GM19023 (cell line): Measurements from ENCODE around the gene RELA.

Experiments used
- ATAC-seq: cut with Tn5 transposase; IDR thresholded peaks from one replicate; pipeline ENCODE4 v1.9.1; 2021; ENCODE audit warnings: mild to moderate bottlenecking, moderate library complexity; ENCODE audit not compliant: unreplicated experiment

RELA gene

GRCh38 chr11:65615229-65615949 is 47.3 kb downstream of the RELA start, which contains the start of gene PCNX3:
PCNX3 (plus strand) TSS chr11:65615776; CDS start chr11:65616312, 536 bp downstream.
- ATAC-seq: peak; percentile 76

DNA sequence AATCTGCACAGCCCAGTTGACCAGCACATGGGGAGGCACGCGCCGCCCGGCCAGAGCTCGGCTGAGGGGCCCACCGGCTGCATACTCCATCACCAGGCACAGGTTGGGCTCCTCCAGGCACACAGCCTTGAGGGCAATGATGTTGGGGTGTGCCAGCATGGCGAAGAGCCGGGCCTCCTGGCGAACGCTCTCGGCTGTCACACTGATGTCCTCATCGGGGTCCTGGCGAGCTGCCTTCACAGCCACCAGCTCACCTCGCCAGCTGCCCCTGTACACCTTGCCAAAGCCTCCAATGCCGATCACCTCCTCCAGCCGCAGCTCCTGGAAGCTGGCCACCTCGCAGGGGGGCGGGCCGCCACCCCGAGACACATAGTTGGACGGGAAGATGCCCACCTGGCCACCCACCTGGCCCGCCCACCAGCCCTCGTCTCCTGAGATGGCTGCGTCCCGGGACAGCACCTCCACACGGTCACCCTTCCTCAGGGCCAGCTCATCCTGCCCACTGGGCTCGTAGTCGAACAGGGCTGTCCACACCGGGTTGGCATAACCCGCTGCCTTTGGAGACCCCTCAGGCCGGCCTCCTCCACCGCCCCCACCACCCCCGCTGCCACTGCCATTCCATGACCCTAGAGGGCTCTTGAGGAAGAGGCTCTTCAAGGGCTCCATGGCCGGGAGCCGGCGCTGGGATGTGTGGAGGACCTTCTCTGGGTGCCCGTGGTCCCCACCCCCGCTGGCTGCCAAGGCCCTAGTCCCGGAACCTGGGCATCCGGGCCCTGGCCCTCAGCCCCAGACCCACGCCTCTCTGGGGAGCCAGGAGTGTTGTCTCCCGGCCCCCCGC is 49.4 kb downstream of the RELA start:
- no peak for ATAC-seq

DNA sequence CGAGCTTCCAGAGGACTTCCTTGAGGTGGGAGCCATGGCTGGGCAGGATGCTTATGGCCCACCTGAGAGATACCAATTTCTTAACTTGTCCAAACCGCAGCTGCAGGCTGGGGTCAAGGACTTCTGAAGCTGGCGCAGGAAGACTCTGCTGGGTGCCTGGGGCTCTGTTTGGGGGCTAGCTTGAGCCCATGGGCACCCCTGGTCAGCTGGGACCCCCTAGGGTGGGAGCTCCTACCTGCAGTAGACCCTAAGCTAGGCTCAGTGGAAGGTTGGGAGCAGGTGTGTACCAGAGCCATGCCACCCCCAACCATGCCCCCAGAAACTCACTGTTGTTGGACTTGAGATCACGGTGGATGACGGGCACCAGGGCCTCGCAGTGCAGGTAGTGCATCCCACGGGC is 50.0 kb downstream of the RELA start:
- ATAC-seq: no peak

GRCh38 chr11:65611758-65612603 is 50.7 kb downstream of the RELA start:
- no peak for ATAC-seq

GRCh38 chr11:65611028-65611757 is 51.5 kb downstream of the RELA start:
- no peak for ATAC-seq

DNA sequence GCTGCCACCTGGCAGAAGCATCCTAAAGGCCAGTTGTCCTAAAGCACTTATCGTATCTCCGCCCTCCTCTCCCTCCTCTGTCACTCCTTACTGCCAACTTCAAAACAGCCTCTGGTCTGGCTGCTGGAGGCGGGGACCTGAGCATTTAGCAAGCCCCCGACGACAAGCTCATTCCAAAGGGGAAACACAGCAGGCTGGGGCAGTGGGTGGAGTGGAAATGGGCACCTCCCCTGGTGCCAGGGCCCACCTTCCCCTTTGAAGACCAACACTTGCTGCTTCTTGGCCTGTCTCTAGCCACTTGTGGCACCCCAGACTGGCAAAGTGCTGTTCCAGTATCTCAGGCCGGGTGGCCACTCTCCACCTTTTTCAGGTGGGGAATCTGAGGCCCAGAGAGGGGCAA is 52.3 kb downstream of the RELA start:
- ATAC-seq: no peak

- no peak for ATAC-seq
These were observed 53.1 kb downstream of the RELA start for GRCh38 chr11:65609665-65610064.

DNA sequence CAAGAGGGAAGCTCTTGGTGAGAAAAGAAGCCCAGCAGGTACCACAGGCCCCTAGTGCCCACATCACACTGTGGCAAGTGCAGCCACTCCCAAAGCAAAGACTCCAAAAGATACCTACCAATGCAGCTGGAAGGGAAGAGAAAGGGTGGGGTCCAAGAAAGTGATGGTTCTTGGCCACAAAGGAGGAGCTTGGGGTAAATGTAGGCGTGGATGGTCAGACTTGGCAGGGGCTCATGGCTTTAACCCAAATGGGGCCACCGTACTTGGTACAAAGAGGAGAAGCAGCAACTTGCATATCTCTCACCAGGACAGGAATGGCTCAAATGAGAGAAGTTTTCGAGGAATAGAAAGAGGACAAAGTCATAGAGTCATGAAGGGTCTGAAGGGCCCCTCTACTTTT is 53.5 kb downstream of the RELA start:
- no peak for ATAC-seq

DNA sequence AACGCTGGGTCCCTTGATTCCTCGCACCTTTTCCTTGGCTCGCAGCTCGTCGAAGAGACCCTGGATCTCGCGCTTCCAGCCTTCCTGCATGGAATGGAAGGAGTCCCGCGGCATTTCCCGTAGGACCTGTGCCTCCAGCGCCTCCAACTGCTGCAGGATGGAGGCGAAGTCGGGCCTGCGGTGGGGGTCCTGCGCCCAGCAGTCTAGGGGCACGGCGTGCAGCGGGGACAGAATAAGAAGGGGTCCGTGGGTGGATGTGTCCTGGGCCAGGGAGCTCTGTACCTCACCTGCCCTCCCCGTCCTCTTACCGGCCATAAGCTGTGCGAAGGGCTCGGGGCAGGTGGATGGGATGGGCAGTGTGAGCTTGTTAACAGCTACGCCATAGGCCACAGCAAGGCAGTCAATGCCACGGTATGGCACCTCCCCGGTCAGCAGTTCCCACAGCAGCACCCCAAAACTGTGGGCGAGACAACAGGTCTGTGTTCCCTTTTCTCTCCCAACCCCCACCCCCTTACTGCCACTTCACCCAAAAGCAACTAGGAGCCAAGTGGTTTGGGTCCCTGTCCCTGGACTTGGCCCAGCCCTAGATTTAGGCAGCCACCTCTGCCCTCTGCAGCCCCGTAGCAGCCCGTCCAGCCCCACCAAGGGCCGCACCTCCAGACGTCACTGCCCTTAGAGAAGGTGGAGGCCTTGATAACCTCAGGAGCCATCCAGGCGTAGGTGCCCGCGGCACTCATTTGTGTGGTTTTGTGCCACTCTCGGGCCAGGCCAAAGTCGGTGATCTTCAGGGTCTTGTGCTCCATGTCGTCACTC is 54.9 kb downstream of the RELA start:
- no peak for ATAC-seq

GRCh38 chr11:65606876-65607613 is 55.7 kb downstream of the RELA start:
- ATAC-seq: no peak

- no peak for ATAC-seq
These were observed 58.5 kb downstream of the RELA start for GRCh38 chr11:65604258-65604657.
